Hepatocyte (in vitro differentiated cells): Measurements from ENCODE around the gene CANX.

Experiments used
- CTCF ChIP-seq: fragments of 200-600 bp; sonication (generic); IDR thresholded peaks from 2 replicates; pipeline ENCODE4 v1.5.1; 2016; ENCODE audit warnings: antibody characterized with exemption, mild to moderate bottlenecking; ENCODE audit not compliant: poor library complexity
- EZH2 ChIP-seq: fragments of 200-600 bp; sonication (generic); IDR thresholded peaks from 2 replicates; pipeline ENCODE4 v1.6.1; 2016; ENCODE audit warnings: antibody characterized with exemption, mild to moderate bottlenecking, borderline replicate concordance
- EZH2phosphoT487 ChIP-seq: fragments of 200-600 bp; sonication (generic); IDR thresholded peaks from one replicate; pipeline ENCODE4 v1.6.1; 2018; ENCODE audit warnings: antibody characterized with exemption, mild to moderate bottlenecking, low read depth, moderate library complexity; ENCODE audit not compliant: unreplicated experiment, severe bottlenecking

- TF ChIP-seq CTCF, result no peak
- no peak for TF ChIP-seq EZH2
- no peak for TF ChIP-seq EZH2phosphoT487
These were observed 1.7 kb upstream of the CANX start for GRCh38 chr5:179697108-179697507.
